Peyer's patch (tissue), 4 donors: ENCODE data around the gene CAB39L. TPM values are rescaled to one million over a fixed set of nuclear protein-coding genes. Genes with fewer than 3 reads are reported as not detected.

Source experiments
- DNase-seq, 3 donors: peaks; one replicate each; pipeline ENCODE4 v3.0.0-alpha.2; 2017 to 2019
- H3K27ac ChIP-seq, 4 donors: fragments of 200-600 bp; sonication (generic); one replicate each; pipeline ENCODE4 v1.5.1; 2016 to 2019
- H3K27me3 ChIP-seq, 2 donors: fragments of 200-600 bp; sonication (generic); one replicate each; pipeline ENCODE4 v1.5.1; 2019
- H3K36me3 ChIP-seq, 3 donors: fragments of 200-600 bp; sonication (generic); one replicate each; pipeline ENCODE4 v1.5.1; 2016 to 2019
- H3K4me1 ChIP-seq, 4 donors: fragments of 200-600 bp; sonication (generic); one replicate each; pipeline ENCODE4 v1.5.1; 2016 to 2019
- H3K4me3 ChIP-seq, 4 donors: fragments of 200-600 bp; sonication (generic); 1 replicate in 3 of 4; 2 replicates in 1 of 4; pipeline ENCODE4 v1.5.1; 2016 to 2019; ENCODE audit warnings: mild to moderate bottlenecking in 1 of 4
- H3K9me3 ChIP-seq, 4 donors: fragments of 200-600 bp; sonication (generic); one replicate each; pipeline ENCODE4 v1.5.1; 2016 to 2019; ENCODE audit warnings: mild to moderate bottlenecking in 1 of 4
- CTCF ChIP-seq, 6 experiments: fragments of 450-650 bp in 4 of 6; fragments of 200-600 bp in 2 of 6; sonication (generic) in 1 of 6; IDR thresholded peaks; one replicate each; pipeline ENCODE4 v1.5.1; 2017 to 2019; ENCODE audit warnings: antibody characterized with exemption in 6 of 6, mild to moderate bottlenecking in 3 of 6, moderate library complexity in 1 of 6
- POLR2A ChIP-seq, 2 donors: fragments of 450-650 bp; IDR thresholded peaks; one replicate each; pipeline ENCODE4 v1.5.1; 2017; ENCODE audit warnings: antibody characterized with exemption in 2 of 2, mild to moderate bottlenecking in 2 of 2, moderate library complexity in 2 of 2
- total RNA-seq, 4 donors: library from RNA; depleted of rRNA; stranded (reverse); fragments of >200 nt; gene quantifications; one replicate each; pipeline ENCODE4 v1.1.0, GENCODE V29; 2016

Gene CAB39L
- total RNA-seq, 4 donors from 2014 or later = 8.3 to 28.9 (median 11.6) TPM

GRCh38 chr13:49347650-49348385 is 96.0 kb downstream of the CAB39L start:
- TF ChIP-seq CTCF (IDR thresholded peaks at IDR 0.05) (no peak), POLR2A (IDR thresholded peaks at IDR 0.05) (no peak)
- no peaks in the 10 kb centered on the region for H3K9me3 ChIP-seq
- no peaks in the 10 kb centered on the region for H3K36me3 ChIP-seq
- no peaks in the 10 kb centered on the region for H3K27me3 ChIP-seq
- no peak overlapping the region for H3K4me3 ChIP-seq
- H3K4me1 ChIP-seq = no peaks in the 10 kb centered on the region
- DNase-seq = no peak
- no peak overlapping the region for H3K27ac ChIP-seq

- no peaks in the 10 kb centered on the region for H3K4me1 ChIP-seq
- no peak overlapping the region for H3K27ac ChIP-seq
- TF ChIP-seq CTCF (IDR thresholded peaks at IDR 0.05) (no peak), POLR2A (IDR thresholded peaks at IDR 0.05) (no peak)
- no peaks in the 10 kb centered on the region for H3K27me3 ChIP-seq
- H3K36me3 ChIP-seq = no peaks in the 10 kb centered on the region
- no peak for DNase-seq
- no peak overlapping the region for H3K4me3 ChIP-seq
- H3K9me3 ChIP-seq = no peaks in the 10 kb centered on the region
These were observed 97.4 kb downstream of the CAB39L start for GRCh38 chr13:49346460-49346859.

GRCh38 chr13:49343731-49344130 is 100.1 kb downstream of the CAB39L start:
- TF ChIP-seq POLR2A (IDR thresholded peaks at IDR 0.05) = no peak
- TF ChIP-seq CTCF (IDR thresholded peaks at IDR 0.05) = no peak
- no peaks in the 10 kb centered on the region for H3K36me3 ChIP-seq
- H3K27ac ChIP-seq = no peak overlapping the region
- no peak for DNase-seq
- no peaks in the 10 kb centered on the region for H3K27me3 ChIP-seq
- H3K4me1 ChIP-seq = no peaks in the 10 kb centered on the region
- H3K4me3 ChIP-seq = no peak overlapping the region
- H3K9me3 ChIP-seq = no peaks in the 10 kb centered on the region

- H3K36me3 ChIP-seq = no peaks in the 10 kb centered on the region
- DNase-seq = no peak
These were observed 100.6 kb downstream of the CAB39L start for GRCh38 chr13:49343255-49343654.

GRCh38 chr13:49342454-49342853 is 101.4 kb downstream of the CAB39L start:
- H3K27me3 ChIP-seq = no peaks in the 10 kb centered on the region
- no peak overlapping the region for H3K27ac ChIP-seq
- TF ChIP-seq POLR2A (IDR thresholded peaks at IDR 0.05) (no peak), CTCF (IDR thresholded peaks at IDR 0.05) (no peak)
- no peak for DNase-seq
- no peaks in the 10 kb centered on the region for H3K9me3 ChIP-seq
- no peaks in the 10 kb centered on the region for H3K4me1 ChIP-seq
- H3K4me3 ChIP-seq = no peak overlapping the region
- H3K36me3 ChIP-seq = no peaks in the 10 kb centered on the region

More at GRCh38 chr13:49343255-49343654, 100.6 kb downstream of the CAB39L start:
- Histone ChIP-seq H3K27ac (no peak overlapping the region), H3K4me3 (no peak overlapping the region), H3K27me3 (no peaks in the 10 kb centered on the region), H3K4me1 (no peaks in the 10 kb centered on the region), H3K9me3 (no peaks in the 10 kb centered on the region)
- TF ChIP-seq POLR2A (IDR thresholded peaks at IDR 0.05) (no peak), CTCF (IDR thresholded peaks at IDR 0.05) (no peak)
